ENCODE measurements around the gene ODC1. TPM values are rescaled to one million over a fixed set of nuclear protein-coding genes. Genes with fewer than 3 reads are reported as not detected.

The ODC1 gene
- polyA plus RNA-seq, 2 donors = 5.1 to 19.4 TPM

DNA sequence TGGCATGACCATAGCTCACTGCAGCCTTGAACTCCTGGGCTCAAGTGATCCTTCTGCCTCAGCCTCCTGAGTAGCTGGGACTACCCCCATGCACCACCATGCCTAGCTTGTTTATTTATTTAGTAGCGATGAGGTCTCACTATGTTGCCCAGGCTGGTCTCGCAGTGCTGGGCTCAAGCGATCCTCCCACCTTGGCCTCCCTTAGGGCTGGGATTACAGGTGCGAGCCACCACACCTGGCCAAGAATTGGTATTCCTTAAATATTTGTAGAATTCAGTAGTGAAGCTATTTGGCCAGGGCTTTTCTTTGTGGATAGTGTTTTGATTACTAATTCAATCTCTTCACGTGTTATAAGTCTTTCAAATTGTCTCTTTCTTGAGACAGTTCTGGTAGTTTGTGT is 56.0 kb downstream of the ODC1 start:
- no peak overlapping the region for H3K27ac ChIP-seq (ENCODE audit: low read depth in 2 of 2, low read length in 1 of 2)
- whole genome bisulfite sequencing, 2 donors = 94 to 96% methylated on average over 5 of the region's 5 CpGs
- peaks cover 0 to 3% of the 10 kb centered on the region in 2 donors for H3K36me3 ChIP-seq (ENCODE audit: control insufficient read depth in 2 of 2, insufficient read depth in 2 of 2, low read length in 1 of 2)

DNA sequence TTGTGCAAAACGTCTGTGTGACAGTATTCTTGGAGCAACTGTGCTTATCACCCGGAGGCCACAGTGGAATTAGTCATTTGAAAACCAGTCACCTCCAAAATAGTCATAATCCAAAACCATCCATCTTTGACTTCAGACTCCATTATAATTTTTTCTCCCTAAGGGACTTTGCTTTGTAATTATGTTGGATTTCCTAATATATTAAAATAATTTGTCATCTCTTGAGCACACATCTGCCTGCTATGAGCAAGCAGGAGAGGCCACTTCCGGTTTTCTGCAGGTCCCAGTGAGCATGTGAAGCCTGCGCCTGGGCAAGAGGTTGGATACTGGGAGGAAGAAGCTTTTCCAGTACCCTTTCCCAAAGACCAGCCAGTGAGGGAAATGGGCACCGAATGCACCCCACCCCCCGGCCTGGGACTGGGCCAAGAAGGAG is 57.7 kb downstream of the ODC1 start:
- WGBS, 2 donors = 35 to 50% methylated on average over 6 of the region's 6 CpGs
- Histone ChIP-seq H3K36me3 (ENCODE audit: control insufficient read depth in 2 of 2, insufficient read depth in 2 of 2, low read length in 1 of 2) (peaks cover 0 to 1% of the 10 kb centered on the region in 2 donors), H3K4me1 (ENCODE audit: control insufficient read depth in 2 of 2, insufficient read depth in 2 of 2, low read length in 1 of 2) (peaks cover 12% of the 10 kb centered on the region in 2 donors), H3K27ac (ENCODE audit: low read depth in 2 of 2, low read length in 1 of 2) (no peak overlapping the region), H3K4me3 (ENCODE audit: low read depth in 1 of 2, low read length in 2 of 2) (no peak overlapping the region), H3K9me3 (ENCODE audit: control insufficient read depth in 2 of 2, insufficient read depth in 1 of 2, low read depth in 1 of 2, low read length in 1 of 2) (no peaks in the 10 kb centered on the region), H3K27me3 (ENCODE audit: control insufficient read depth in 1 of 2, insufficient read depth in 2 of 2, low read length in 2 of 2) (no peaks in the 10 kb centered on the region)

More for the DNA sequence above, 56.0 kb downstream of the ODC1 start:
- peaks cover 12% of the 10 kb centered on the region in 2 donors for H3K4me1 ChIP-seq (ENCODE audit: control insufficient read depth in 2 of 2, insufficient read depth in 2 of 2, low read length in 1 of 2)
- H3K27me3 ChIP-seq (ENCODE audit: control insufficient read depth in 1 of 2, insufficient read depth in 2 of 2, low read length in 2 of 2) = no peaks in the 10 kb centered on the region
- no peaks in the 10 kb centered on the region for H3K9me3 ChIP-seq (ENCODE audit: control insufficient read depth in 2 of 2, insufficient read depth in 1 of 2, low read depth in 1 of 2, low read length in 1 of 2)
- no peak overlapping the region for H3K4me3 ChIP-seq (ENCODE audit: low read depth in 1 of 2, low read length in 2 of 2)

Other genes starting within 250 kb of the ODC1 start
- gene HPCAL1, start 145.4 kb downstream of the ODC1 start, polyA plus RNA-seq = 10 to 100 TPM in 1 of 2 donors, 1 to 10 TPM in 1; 6.2 to 13.2 TPM
- gene NOL10, start 241.6 kb upstream of the ODC1 start, polyA plus RNA-seq = 10 to 100 TPM in 1 of 2 donors, 1 to 10 TPM in 1; 6.8 to 13.1 TPM

Data from esophagus (tissue), 2 donors.